AG04450 (cell line): ENCODE results near the gene PLEKHG3. TPM values are rescaled to one million over a fixed set of nuclear protein-coding genes. Genes with fewer than 3 reads are reported as not detected.

Source experiments
- CTCF ChIA-PET: fragments of 300-600, 350-600 bp; formaldehyde crosslinking; extraction: SDS; loops from one replicate; lab custom pipeline; 2022; ENCODE audit warnings: antibody characterized with exemption, inconsistent platforms; lab: Charles Lee
- POLR2A ChIA-PET: fragments of 350-600 bp; formaldehyde crosslinking; extraction: SDS; loops from one replicate; lab custom pipeline; 2021; ENCODE audit warnings: antibody characterized with exemption, inconsistent platforms; lab: Yijun Ruan, JAX
- DNase-seq: peaks from one replicate; pipeline ENCODE4 v3.0.0-alpha.2; 2011; ENCODE audit warnings: low read depth, low spot score
- H3K27ac ChIP-seq: one replicate; pipeline ENCODE4 v1.5.1; 2012; ENCODE audit warnings: low read depth, low read length, control low read depth
- H3K27me3 ChIP-seq: one replicate; pipeline ENCODE4 v1.6.0; 2012; ENCODE audit warnings: low read length; ENCODE audit not compliant: control insufficient read depth, insufficient read depth
- H3K4me3 ChIP-seq: 2 replicates; pipeline ENCODE4 v1.5.1; 2011; ENCODE audit warnings: mild to moderate bottlenecking, low read depth, low read length, control low read depth
- H3K9me3 ChIP-seq: 2 replicates; pipeline ENCODE4 v1.5.1; 2012; ENCODE audit warnings: low read length; ENCODE audit not compliant: control insufficient read depth, insufficient read depth
- CTCF ChIP-seq: IDR thresholded peaks from 2 replicates; pipeline ENCODE4 v1.5.1; 2011; ENCODE audit warnings: low read depth, low read length, control low read depth, inconsistent platforms
- polyA plus RNA-seq: library from polyadenylated mRNA; depleted of rRNA; stranded (reverse); fragments of >200 nt; gene quantifications from 2 replicates; pipeline ENCODE4 v1.2.3, GENCODE V29; 2011

Gene PLEKHG3
- polyA plus RNA-seq, 1 experiment = 6.6 TPM

GRCh38 chr14:64765740-64766302, 61.6 kb downstream of the PLEKHG3 start:
- POLR2A ChIA-PET = no interaction called here
- no peak overlapping the region for H3K27ac ChIP-seq
- H3K27me3 ChIP-seq = peaks cover 13% of the 10 kb centered on the region
- no peaks in the 10 kb centered on the region for H3K9me3 ChIP-seq
- no peak for TF ChIP-seq CTCF
- no peak overlapping the region for H3K4me3 ChIP-seq
- no peak for DNase-seq
- CTCF ChIA-PET = interaction anchor here (0.6 to 1.7 kb wide), 8 partner anchors 7 to 300 kb away, joined by 3 to 24 read pairs (median 4); no protein-coding TSS in a partner anchor

GRCh38 chr14:64766430-64767151, 62.4 kb downstream of the PLEKHG3 start:
- Histone ChIP-seq H3K9me3 (no peaks in the 10 kb centered on the region), H3K27ac (no peak overlapping the region), H3K4me3 (no peak overlapping the region), H3K27me3 (peaks cover 19% of the 10 kb centered on the region)
- ChIA-PET CTCF (interaction anchor here (1.1 kb wide), 1 partner anchor 13 kb away, joined by 3 read pairs; no protein-coding TSS in a partner anchor), POLR2A (no interaction called here)
- no peak for TF ChIP-seq CTCF
- DNase-seq = no peak

- CTCF ChIA-PET = interaction anchor here (0.6 to 1.1 kb wide), 3 partner anchors 8 to 34 kb away, joined by 3 to 4 read pairs (median 3); no protein-coding TSS in a partner anchor
Measured at GRCh38 chr14:64767215-64767964, 63.2 kb downstream of the PLEKHG3 start.

GRCh38 chr14:64768401-64769095, 64.3 kb downstream of the PLEKHG3 start:
- POLR2A ChIA-PET = no interaction called here
- CTCF ChIA-PET = interaction anchor here (1.0 to 1.6 kb wide), 3 partner anchors 9 to 142 kb away, joined by 3 to 13 read pairs (median 4); no protein-coding TSS in a partner anchor
- DNase-seq = no peak
- Histone ChIP-seq H3K9me3 (peaks cover 13% of the 10 kb centered on the region), H3K27me3 (peaks cover 31% of the 10 kb centered on the region), H3K4me3 (no peak overlapping the region), H3K27ac (no peak overlapping the region)
- TF ChIP-seq CTCF = no peak

More at GRCh38 chr14:64767215-64767964, 63.2 kb downstream of the PLEKHG3 start:
- POLR2A ChIA-PET = no interaction called here
- Histone ChIP-seq H3K9me3 (peaks cover under 1% of the 10 kb centered on the region; the same call in 1 of the 2 replicates), H3K4me3 (no peak overlapping the region), H3K27ac (no peak overlapping the region), H3K27me3 (peaks cover 23% of the 10 kb centered on the region)
- DNase-seq = no peak
- no peak for TF ChIP-seq CTCF
